Right hindlimb (tissue), 1 donor: Measurements from ENCODE around the gene FBRS.
"Not testable (repeated sequence)": the region's sequence is repeated elsewhere in the genome, so short reads cannot be mapped to it uniquely, and the experiment has no call there.

Experiments used
- DNase-seq: peaks from one replicate; pipeline ENCODE4 v3.0.0-alpha.2; 2018

FBRS gene

GRCh38 chr16:30657866-30658730, at the start of gene FBRS:
Gene FBRS (plus strand): TSS chr16:30658431. CDS start chr16:30659519, 1,088 bp downstream.
- peak; percentile 100 for DNase-seq

GRCh38 chr16:30609002-30609925, 49.0 kb upstream of the FBRS start:
- peak; percentile 69 for DNase-seq

- DNase-seq = peak; percentile 97
Measured at GRCh38 chr16:30609926-30610839, 48.0 kb upstream of the FBRS start, which contains the start of gene ZNF689. Gene ZNF689 (minus strand): TSS chr16:30610389. CDS start chr16:30610041, 348 bp downstream.

GRCh38 chr16:30615358-30616091, 42.7 kb upstream of the FBRS start:
- DNase-seq = no peak

GRCh38 chr16:30619202-30619601, 39.0 kb upstream of the FBRS start:
- no peak for DNase-seq

GRCh38 chr16:30619638-30620037, 38.6 kb upstream of the FBRS start:
- DNase-seq = no peak

- DNase-seq = no peak
Measured at GRCh38 chr16:30620169-30620568, 38.1 kb upstream of the FBRS start.

GRCh38 chr16:30621765-30622164, 36.5 kb upstream of the FBRS start:
- no peak for DNase-seq

- DNase-seq = no peak
Measured at GRCh38 chr16:30622455-30623032, 35.7 kb upstream of the FBRS start.

GRCh38 chr16:30623536-30624283, 34.5 kb upstream of the FBRS start:
- no peak for DNase-seq

GRCh38 chr16:30626236-30626635, 32.0 kb upstream of the FBRS start:
- no peak for DNase-seq

GRCh38 chr16:30628628-30629540, 29.3 kb upstream of the FBRS start:
- DNase-seq = peak; percentile 83

- not testable (repeated sequence) for DNase-seq
Measured at GRCh38 chr16:30632454-30632853, 25.8 kb upstream of the FBRS start.

- DNase-seq = no peak
Measured at GRCh38 chr16:30633526-30633925, 24.7 kb upstream of the FBRS start.

- DNase-seq = no peak
Measured at GRCh38 chr16:30636599-30636998, 21.6 kb upstream of the FBRS start.

- DNase-seq = not testable (repeated sequence)
Measured at GRCh38 chr16:30637139-30637538, 21.1 kb upstream of the FBRS start.

GRCh38 chr16:30637944-30638343, 20.3 kb upstream of the FBRS start:
- DNase-seq = no peak

GRCh38 chr16:30641378-30641982, 16.8 kb upstream of the FBRS start:
- DNase-seq = no peak

GRCh38 chr16:30644334-30644830, 13.8 kb upstream of the FBRS start:
- DNase-seq = no peak
